Measurements from ENCODE around the gene CTSF. TPM values are rescaled to one million over a fixed set of nuclear protein-coding genes. Genes with fewer than 3 reads are reported as not detected.

The CTSF gene
- polyA plus RNA-seq, 1 donor (not counting 4 experiments of a cell fraction or from before 2014, with no cell fraction given) = 3.2 TPM

- Histone ChIP-seq H2AFZ (ENCODE audit: control insufficient read depth, low read length) (no peak overlapping the region), H3K4me1 (ENCODE audit: control insufficient read depth, extremely low read depth, insufficient read depth, low read length) (peaks cover 7% of the 10 kb centered on the region), H3K27me3 (ENCODE audit: control insufficient read depth, extremely low read depth, insufficient read depth, low read length) (no peaks in the 10 kb centered on the region), H3K79me2 (ENCODE audit: control insufficient read depth, insufficient read depth, low read length) (no peaks in the 10 kb centered on the region), H4K20me1 (ENCODE audit: control insufficient read depth, extremely low read depth, insufficient read depth, low read length) (no peaks in the 10 kb centered on the region), H3K4me2 (ENCODE audit: control insufficient read depth, extremely low read depth, insufficient read depth, low read depth, low read length) (no peak overlapping the region), H3K9me3 (ENCODE audit: control insufficient read depth, low read depth, low read length) (no peaks in the 10 kb centered on the region), H3K4me3 (ENCODE audit: control insufficient read depth in 2 of 3, extremely low read depth in 1 of 3, insufficient read depth in 2 of 3, low read depth in 1 of 3, low read length in 3 of 3) (no peak overlapping the region), H3K27ac (ENCODE audit: control insufficient read depth, insufficient read depth, low read length) (no peak overlapping the region), H3K9me1 (ENCODE audit: control insufficient read depth, extremely low read depth, insufficient read depth, low read length) (no peaks in the 10 kb centered on the region), H3K36me3 (ENCODE audit: control insufficient read depth in 2 of 2, extremely low read depth in 1 of 2, insufficient read depth in 2 of 2, low read length in 2 of 2) (peaks cover 8 to 23% of the 10 kb centered on the region in 2 experiments), H3K9ac (ENCODE audit: control insufficient read depth, extremely low read depth, insufficient read depth, low read length) (no peak overlapping the region)
- dilution Hi-C loops (cut with MboI; ENCODE audit: extremely low pct_ligation_motif_present, low sequenced_read_pairs) = no loop called here
- DNase-seq (ENCODE audit: low read depth, low spot score) (no peak), FAIRE-seq (no peak)
- no peak for TF ChIP-seq EZH2 (IDR thresholded peaks at IDR 0.05; ENCODE audit: low read length)
- TF ChIP-seq CTCF (optimal IDR thresholded peaks at IDR 0.05 in 1 of 3, IDR thresholded peaks at IDR 0.05 in 1 of 3, conservative IDR thresholded peaks at IDR 0.05 in 1 of 3; ENCODE audit: extremely low read depth in 1 of 3, insufficient read depth in 2 of 3, low read length in 3 of 3) = no peak
Observed at GRCh38 chr11:66600631-66601233, 32.3 kb upstream of the CTSF start.

GRCh38 chr11:66600219-66600618 lies 31.8 kb upstream of the CTSF start:
- H3K4me2 ChIP-seq (ENCODE audit: control insufficient read depth, extremely low read depth, insufficient read depth, low read depth, low read length) = no peak overlapping the region
- dilution Hi-C loops (cut with MboI; ENCODE audit: extremely low pct_ligation_motif_present, low sequenced_read_pairs) = no loop called here
- H2AFZ ChIP-seq (ENCODE audit: control insufficient read depth, low read length) = no peak overlapping the region
- no peak overlapping the region for H3K9ac ChIP-seq (ENCODE audit: control insufficient read depth, extremely low read depth, insufficient read depth, low read length)
- H3K27me3 ChIP-seq (ENCODE audit: control insufficient read depth, extremely low read depth, insufficient read depth, low read length) = no peaks in the 10 kb centered on the region
- H3K4me3 ChIP-seq (ENCODE audit: control insufficient read depth in 2 of 3, extremely low read depth in 1 of 3, insufficient read depth in 2 of 3, low read depth in 1 of 3, low read length in 3 of 3) = no peak overlapping the region
- no peaks in the 10 kb centered on the region for H3K79me2 ChIP-seq (ENCODE audit: control insufficient read depth, insufficient read depth, low read length)
- H3K27ac ChIP-seq (ENCODE audit: control insufficient read depth, insufficient read depth, low read length) = no peak overlapping the region
- DNase-seq (ENCODE audit: low read depth, low spot score) (no peak), FAIRE-seq (no peak)
- TF ChIP-seq EZH2 (IDR thresholded peaks at IDR 0.05; ENCODE audit: low read length) = no peak
- TF ChIP-seq CTCF (optimal IDR thresholded peaks at IDR 0.05 in 1 of 3, IDR thresholded peaks at IDR 0.05 in 1 of 3, conservative IDR thresholded peaks at IDR 0.05 in 1 of 3; ENCODE audit: extremely low read depth in 1 of 3, insufficient read depth in 2 of 3, low read length in 3 of 3) = no peak
- H3K4me1 ChIP-seq (ENCODE audit: control insufficient read depth, extremely low read depth, insufficient read depth, low read length) = peaks cover 7% of the 10 kb centered on the region
- no peaks in the 10 kb centered on the region for H3K9me1 ChIP-seq (ENCODE audit: control insufficient read depth, extremely low read depth, insufficient read depth, low read length)
- no peaks in the 10 kb centered on the region for H3K9me3 ChIP-seq (ENCODE audit: control insufficient read depth, low read depth, low read length)
- H3K36me3 ChIP-seq (ENCODE audit: control insufficient read depth in 2 of 2, extremely low read depth in 1 of 2, insufficient read depth in 2 of 2, low read length in 2 of 2) = peaks cover 4 to 20% of the 10 kb centered on the region in 2 experiments
- H4K20me1 ChIP-seq (ENCODE audit: control insufficient read depth, extremely low read depth, insufficient read depth, low read length) = no peaks in the 10 kb centered on the region
